ENCODE data around the gene OR4F29. TPM values are rescaled to one million over a fixed set of nuclear protein-coding genes. Genes with fewer than 3 reads are reported as not detected.
"Not testable (repeated sequence)": the region's sequence is repeated elsewhere in the genome, so short reads cannot be mapped to it uniquely, and the experiment has no call there.

The OR4F29 gene, protein sequence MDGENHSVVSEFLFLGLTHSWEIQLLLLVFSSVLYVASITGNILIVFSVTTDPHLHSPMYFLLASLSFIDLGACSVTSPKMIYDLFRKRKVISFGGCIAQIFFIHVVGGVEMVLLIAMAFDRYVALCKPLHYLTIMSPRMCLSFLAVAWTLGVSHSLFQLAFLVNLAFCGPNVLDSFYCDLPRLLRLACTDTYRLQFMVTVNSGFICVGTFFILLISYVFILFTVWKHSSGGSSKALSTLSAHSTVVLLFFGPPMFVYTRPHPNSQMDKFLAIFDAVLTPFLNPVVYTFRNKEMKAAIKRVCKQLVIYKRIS
- not detected for polyA plus RNA-seq (2013, experiment 1 of 2; ENCODE audit: insufficient read length)
- not detected for polyA plus RNA-seq (2013, experiment 2 of 2; ENCODE audit: insufficient read length)

- not testable (repeated sequence) for DNase-seq
Measured at GRCh38 chr1:451578-451977, at the start of gene OR4F29. Gene OR4F29, minus strand, starts transcription at chr1:451678. Its CDS starts 0 bp downstream, at chr1:451678.
